Right lung (tissue), 5 donors: ENCODE measurements around the gene EPHA1. TPM values are rescaled to one million over a fixed set of nuclear protein-coding genes. Genes with fewer than 3 reads are reported as not detected.
A peak's percentile ranks its signal among the peaks of the same experiment; 100 is the strongest.

ENCODE experiments used
- DNase-seq, 2 donors: peaks; one replicate each; pipeline ENCODE4 v3.0.0-alpha.2; 2013
- polyA plus RNA-seq, 5 donors: library from polyadenylated mRNA; unstranded; fragments of 120-200 nt; gene quantifications; one replicate each; pipeline versions ENCODE4 v1.2.1 to v1.2.3, GENCODE V29; 2013; ENCODE audit warnings: inconsistent platforms in 1 of 5, low replicate concordance in 1 of 5; ENCODE audit not compliant: insufficient read length in 5 of 5, insufficient read depth in 1 of 5

The EPHA1 gene
- polyA plus RNA-seq, 5 donors, result 10.5 to 15.8 (median 13.2) TPM

DNA sequence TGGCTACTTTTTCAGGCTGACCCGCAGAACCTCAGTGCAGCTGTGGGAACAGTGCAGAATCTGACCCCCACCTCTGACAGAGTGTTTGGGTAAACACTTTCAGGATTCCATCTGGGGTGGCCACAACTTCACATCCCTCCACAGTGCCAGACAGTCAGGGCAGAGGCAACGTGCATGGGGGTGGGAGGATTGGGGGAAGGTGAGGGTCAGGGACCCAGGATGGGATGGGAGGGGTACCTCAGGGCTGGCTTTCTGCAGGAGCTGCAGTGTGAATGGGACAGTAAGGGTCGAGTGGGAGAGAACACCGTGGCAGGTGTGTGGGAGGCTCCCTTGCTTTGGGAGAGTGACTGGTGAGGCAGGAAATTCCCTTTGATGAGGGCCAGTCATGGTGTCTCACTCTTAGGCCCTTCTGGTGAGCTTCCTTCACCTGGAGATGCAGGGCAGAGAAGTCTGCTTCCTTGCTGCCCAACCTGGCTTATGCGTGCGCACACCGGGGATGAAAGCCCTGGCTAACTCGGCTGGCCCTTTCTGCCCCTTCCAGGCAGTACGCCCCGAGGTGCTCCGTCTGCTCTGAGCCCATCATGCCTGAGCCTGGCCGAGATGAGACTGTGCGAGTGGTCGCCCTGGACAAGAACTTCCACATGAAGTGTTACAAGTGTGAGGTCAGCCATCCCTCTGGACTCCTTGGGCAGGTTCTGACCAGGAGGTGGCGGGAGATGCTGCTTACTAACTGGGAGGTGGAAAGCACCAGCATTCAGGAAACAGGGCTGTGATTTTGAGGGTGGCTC lies 19.1 kb downstream of the EPHA1 start:
- DNase-seq, result no peak

DNA sequence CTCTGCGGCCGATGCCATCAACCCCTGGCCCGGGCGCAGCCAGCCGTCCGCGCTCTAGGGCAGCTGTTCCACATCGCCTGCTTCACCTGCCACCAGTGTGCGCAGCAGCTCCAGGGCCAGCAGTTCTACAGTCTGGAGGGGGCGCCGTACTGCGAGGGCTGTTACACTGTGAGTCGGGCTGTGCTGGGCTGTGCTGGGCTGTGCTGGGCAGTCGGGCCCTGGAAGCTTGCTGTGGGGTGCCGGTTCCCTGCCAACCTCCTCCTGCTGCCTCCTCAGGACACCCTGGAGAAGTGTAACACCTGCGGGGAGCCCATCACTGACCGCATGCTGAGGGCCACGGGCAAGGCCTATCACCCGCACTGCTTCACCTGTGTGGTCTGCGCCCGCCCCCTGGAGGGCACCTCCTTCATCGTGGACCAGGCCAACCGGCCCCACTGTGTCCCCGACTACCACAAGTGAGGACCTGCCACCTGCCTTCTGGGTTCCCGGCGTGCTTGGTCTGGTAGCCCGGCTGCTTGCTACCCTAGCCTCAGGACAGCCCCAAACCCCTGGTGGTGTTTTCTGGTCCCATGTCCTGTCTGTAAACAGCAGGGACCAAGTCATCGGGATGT lies 20.1 kb downstream of the EPHA1 start:
- no peak for DNase-seq

DNA sequence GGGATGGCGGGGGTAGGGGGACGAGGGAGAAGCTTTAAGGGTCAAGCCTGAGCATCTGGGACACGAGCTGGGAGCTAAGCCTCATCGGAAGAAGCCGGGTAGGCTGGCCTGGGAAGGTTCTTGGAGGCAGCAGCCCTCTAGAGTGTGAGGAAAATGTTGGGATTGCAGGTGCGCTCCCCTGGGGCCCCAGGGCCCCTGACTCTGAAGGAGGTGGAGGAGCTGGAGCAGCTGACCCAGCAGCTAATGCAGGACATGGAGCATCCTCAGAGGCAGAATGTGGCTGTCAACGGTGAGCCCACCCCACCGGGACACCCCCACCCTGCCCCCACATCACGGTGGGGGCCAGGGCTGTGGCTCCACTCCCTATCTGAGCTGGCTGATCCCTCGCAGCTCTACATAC lies 20.6 kb downstream of the EPHA1 start:
- DNase-seq, result no peak

DNA sequence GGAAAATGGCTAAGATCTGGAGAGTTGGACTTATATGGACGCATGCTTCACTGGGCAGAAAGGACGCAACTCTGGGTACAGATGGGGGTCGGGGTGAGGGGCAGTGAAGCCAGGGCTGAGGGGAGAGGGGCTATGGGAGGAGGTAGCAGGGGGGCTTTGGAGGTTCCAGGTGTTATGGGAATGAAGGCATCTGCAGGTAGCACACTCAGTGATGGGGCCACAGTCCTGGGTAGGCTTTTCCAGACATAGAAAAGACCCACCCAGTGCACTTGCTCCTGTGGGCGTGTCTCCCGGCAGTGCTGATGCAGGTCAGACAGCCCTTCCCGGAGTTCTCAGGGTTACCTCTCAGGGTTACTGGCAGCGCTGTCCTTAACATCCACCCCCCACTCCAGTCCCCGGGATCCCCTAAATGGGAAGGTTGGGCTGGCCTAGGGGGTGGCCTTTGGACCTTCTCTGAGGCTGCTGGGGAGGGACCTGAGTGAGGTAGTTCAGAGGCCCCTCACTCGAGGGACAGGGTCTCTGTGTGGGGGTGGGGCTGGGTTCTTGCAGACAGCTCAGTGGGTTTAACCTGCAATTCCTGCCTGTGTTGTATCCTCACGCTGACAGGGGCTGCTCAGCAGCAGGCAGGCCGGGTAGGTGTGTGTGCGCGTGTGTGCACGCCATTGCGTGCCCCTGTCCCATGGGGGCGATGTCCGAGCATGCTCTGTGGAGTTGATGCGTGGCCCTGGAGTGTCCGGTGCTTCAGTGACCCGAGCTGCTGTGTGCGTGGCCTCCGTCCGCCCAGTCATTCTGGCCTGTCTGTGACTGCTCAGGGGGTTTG lies 21.3 kb downstream of the EPHA1 start:
- no peak for DNase-seq

DNA sequence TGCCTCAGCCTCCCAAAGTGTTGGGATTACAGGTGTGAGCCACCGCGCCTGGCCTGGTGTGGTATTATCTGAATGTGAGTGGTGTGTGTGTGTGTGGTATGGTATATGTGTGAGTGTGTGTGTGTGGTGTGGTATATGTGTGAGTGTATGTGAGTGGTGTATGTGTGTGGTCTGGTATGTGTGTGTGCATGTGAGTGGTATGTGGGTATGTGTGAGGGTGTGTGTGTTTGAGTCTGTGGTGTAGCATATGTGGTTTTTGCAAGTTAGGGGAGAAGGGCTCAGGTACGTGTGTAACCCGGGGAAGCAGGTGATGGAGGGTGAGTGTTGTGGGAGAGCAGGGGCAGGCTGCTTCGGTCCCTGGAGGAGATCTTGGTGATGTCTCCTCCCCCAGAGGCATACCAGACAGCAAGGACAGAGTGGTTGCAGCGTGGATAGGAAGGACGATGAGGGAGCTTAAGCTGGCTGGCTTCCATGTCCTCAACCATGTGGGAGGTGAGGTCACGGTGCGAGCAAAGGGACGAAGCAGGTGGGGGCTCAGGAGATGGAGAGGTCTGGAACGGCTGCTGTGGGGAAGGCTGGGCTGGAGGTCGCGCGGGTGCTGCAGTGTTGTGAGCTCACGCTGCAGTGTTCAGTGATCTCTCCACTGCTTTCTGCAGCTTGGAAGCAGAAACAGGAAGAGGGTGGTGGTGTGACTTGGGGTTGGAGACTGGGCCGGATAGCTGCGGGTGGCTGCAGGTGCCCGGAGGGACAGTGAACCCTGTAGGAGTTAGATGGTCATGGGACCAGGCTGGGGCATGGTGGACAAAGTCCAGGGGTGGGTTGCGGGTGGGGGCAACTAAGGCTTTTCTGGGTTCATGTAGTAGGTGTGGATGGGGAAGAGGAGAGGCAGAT lies 22.5 kb downstream of the EPHA1 start:
- DNase-seq, result no peak

DNA sequence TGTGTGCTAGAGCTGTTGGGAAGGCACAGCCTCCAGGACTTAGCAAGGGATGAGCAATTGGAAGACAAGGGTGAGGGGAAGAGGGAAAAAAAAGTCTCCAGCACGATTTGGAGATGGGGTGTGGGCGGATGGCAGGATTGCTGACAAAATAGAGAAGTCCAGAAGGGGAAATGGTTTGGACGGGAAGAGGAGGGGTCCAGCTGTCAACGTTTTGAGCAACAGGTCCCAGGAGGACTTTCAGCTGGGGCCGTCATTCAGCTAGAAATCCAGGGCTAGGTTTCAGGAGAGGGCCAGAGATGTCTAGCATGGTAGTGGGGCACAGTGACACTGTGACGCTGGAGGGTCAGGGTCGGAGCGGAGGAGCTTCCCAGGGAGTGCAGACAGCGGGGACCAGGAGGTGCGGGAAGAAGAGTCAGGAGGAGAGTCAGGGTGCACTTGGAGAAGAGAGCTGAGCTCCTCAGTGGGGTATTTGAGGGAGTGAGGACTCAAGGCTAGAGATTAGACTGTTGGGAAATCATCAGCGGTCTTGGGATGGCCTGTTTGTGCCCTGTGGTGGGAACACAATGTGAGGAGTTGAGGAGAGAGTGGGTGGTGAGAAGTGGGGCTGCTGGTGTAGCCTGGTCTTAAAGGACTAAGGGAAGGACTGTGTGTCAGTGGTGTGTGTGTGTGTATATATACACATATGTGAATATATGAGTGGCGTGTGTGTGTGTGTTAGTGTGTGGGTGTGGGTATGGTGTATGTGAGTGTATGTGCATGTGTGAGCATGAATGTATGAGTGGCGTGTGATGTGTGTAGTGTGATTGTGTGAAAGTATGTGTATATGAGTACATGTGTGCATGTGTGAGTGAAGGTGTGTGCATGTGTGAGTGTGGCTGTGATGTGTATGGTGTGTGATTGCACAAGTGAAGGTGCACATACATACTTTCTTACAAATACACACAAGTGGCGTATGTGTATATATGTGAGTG lies 23.7 kb downstream of the EPHA1 start:
- DNase-seq, result no peak

DNA sequence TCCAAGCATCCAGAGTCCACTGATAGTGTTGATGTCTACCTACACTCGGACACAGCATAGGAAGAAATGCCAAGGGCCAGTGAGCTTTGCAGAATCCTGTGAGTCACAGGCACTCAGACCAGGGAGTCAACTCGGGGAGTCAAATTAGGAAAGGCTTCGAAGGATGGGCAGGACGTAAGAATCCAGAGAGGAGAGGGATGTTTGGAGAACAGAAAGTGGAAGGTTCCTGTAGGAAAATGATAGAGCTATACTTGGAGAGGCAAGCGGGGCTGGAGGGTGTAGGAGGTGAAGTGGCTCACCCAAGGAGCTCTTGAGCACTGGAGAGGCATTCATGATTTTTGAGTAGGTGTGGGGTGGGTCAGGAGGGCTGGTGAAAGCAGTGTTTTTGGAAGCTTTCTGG lies 24.5 kb downstream of the EPHA1 start:
- no peak for DNase-seq

DNA sequence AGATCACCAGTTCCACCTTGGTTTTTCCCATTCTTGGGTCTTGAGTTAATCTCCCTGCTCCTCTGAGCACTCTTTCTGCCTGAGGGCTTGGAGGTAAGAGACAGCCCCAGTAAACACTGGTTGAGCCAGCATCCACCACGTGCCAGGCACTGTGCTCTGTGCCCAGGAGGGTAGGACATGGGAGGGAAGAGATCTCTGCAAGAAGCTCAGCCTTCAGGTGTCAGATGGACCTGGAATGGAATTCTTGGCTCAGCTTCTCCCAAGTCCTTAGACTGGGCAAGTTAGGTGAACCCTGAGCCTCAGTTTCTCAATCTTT lies 25.1 kb downstream of the EPHA1 start:
- DNase-seq, result no peak

DNA sequence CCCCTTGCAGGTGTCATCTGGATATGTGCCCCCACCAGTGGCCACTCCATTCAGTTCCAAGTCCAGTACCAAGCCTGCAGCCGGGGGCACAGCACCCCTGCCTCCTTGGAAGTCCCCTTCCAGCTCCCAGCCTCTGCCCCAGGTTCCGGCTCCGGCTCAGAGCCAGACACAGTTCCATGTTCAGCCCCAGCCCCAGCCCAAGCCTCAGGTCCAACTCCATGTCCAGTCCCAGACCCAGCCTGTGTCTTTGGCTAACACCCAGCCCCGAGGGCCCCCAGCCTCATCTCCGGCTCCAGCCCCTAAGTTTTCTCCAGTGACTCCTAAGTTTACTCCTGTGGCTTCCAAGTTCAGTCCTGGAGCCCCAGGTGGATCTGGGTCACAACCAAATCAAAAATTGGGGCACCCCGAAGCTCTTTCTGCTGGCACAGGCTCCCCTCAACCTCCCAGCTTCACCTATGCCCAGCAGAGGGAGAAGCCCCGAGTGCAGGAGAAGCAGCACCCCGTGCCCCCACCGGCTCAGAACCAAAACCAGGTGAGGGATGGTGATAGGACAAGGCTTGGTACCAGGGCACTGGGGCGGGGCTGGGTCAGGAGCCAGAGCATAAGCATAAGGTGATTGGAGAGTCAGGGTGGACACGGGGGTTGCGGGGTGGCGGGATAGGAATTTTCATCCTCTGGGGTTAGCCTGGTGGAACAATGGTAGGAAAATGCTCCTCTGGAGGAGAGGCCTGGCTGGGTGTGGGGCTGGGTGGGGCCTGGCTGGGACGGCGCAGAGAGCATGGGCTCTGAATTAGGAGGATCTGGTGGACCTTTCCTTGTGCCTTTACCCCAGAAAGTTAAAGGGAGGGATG lies 25.6 kb downstream of the EPHA1 start:
- no peak for DNase-seq

DNA sequence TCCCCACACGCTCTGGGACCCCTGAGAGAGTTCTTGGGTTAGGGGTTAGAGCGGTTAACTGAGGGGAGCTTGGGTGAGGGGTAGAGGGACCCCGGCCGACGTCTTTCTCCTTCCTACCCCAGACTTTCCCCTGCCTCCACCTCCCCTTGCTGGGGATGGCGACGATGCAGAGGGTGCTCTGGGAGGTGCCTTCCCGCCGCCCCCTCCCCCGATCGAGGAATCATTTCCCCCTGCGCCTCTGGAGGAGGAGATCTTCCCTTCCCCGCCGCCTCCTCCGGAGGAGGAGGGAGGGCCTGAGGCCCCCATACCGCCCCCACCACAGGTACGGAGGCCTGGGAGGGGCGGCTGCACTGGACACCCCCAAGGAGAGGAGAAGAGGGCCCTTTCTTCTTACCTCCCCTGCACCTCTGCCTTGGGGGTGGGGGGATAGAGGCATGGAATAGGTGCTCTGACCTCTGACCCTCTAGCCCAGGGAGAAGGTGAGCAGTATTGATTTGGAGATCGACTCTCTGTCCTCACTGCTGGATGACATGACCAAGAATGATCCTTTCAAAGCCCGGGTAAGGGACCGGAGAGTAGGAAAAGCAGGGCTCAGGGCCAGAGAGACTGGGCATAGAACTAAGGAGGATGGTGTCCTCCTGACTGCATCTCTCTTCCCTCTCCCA lies 26.4 kb downstream of the EPHA1 start:
- no peak for DNase-seq

DNA sequence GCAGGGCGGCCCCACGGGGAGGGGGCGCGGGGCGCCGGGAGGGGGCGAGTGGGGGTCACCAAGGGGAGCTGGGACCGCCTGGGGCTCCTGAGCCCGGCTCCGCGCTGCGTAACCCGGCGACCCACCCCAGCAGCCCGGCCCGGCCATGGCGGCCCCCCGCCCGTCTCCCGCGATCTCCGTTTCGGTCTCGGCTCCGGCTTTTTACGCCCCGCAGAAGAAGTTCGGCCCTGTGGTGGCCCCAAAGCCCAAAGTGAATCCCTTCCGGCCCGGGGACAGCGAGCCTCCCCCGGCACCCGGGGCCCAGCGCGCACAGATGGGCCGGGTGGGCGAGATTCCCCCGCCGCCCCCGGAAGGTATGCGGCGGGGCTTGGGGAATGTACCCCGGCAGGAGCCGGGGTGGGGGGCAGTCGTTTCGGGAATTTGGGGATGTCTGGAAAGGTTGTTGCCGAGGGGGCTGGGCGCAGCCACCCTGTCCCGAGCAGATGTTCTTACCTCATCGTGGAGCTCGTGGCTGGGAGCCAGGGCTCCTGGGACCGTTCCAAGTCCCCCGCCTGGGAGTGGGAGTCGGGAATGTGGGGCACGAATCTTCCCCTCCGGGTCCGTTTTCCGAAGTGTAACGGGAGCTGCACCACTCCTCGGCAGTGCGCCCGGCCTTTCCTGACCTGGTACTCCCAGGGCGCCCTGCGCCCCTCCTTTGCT lies 27.1 kb downstream of the EPHA1 start:
- peak; percentile 83 for DNase-seq

DNA sequence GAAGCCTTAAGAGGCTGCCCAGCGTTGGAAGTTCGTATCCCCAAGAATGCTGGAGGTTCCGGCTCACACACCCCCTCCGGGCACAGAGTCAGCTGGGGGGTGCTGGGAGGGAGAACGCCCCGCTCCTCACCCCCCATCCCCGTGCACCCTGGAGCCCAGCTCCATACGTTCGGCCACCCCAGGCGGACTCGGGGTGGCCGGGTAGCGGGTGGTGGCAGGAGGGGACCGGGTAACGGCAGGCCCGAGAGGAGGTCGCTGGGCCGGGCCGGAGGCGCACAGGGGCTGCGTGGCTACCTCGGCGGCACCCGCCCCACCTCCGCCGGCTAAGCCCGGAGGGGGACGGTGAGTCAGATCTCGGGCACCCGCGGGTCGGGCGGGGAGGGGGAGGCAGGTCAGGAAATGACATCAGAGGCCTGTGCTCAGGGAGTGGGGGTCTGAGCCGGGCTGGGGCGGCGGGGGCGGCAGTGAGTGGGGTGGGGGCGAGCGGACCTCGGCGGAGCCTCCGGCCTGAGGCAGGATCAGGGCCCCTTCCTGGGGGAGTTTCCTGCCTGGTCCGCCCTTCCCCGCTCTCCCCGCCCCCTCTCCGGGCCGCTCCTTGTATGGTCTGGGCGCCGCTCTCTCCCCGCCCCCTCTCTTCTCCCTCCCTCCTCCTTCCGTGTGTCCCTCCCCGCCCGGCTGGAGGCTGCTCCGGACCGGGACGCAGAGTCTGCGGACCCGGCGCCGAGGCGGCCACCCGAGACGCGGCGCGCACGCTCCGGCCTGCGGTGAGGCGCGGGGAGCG lies 27.8 kb downstream of the EPHA1 start, which contains the start of gene ZYX:
TSS of gene ZYX (plus strand) at position 700 of the 781 bp plus-strand sequence. CDS start 227 bp downstream, outside the sequence.
- DNase-seq, result peak; percentile 94

DNA sequence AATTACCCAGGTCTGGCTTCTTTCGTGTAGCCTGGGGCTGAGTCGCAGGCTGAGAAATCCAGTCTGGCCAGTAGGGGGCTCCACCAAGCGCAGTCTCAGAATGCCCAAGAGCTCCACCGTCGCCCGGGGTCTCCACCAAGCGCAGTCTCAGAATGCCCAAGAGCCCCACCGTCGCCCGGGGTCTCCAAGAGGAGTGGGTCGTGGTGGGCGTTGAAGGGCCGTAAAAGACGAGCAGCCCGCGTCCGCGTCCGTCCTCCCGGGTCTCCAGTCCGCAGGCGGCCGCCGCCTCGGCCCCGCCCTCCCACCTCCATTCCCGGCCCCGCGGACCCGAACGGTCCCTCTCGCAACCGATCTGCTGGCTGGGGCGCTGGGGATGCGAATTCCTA lies 28.4 kb downstream of the EPHA1 start:
- DNase-seq, result peak; percentile 88 to 90

DNA sequence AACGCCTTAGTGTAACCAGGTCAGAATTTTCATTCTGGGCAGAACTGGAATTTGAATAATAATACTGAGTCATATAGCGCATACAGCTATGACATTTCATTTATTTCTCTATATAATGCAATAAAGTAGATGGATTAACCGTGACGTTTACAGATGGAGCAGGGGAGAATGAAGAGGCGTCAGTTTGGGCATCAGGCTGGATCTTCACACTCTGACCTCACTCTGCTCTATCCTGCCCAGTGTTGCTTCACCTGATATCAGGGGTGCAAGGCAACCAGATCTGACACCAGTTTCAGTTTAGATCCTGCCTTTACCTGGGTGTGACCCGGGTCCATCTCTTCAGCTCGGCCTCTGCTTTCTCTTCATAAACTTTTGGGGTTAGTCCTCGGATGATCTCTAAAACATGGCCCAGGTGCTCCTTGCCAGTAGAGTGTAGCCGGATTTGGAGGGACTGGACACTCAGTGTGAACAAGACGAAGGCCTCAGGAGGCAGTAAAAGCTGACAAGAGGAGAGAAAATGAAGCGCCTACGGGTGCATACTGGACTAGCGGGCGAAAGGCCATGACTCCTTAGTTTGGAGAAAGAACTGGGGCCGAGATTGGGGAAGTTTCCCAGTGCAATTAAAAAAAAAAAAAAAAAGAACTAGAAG lies 28.9 kb downstream of the EPHA1 start:
- DNase-seq, result no peak

DNA sequence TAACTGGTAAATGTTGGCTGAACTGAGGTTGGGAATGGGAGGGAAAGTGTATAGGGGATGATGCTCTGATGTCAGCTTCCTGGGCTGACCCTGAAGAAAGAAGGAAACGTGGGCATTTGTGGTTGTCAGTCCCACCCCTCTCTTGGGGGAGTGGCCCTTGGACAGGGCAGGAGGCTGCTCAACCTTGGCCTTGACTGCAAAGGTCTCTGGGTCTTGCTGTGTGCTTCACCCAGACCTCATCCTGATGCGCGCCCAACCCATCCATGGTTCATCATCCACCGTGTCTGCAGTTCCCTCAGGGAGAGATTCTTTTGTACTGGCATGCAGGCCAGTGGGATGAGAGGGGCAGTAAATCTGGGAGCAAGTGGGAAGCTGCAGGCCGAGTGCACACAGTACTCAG lies 32.3 kb downstream of the EPHA1 start:
- no peak for DNase-seq

DNA sequence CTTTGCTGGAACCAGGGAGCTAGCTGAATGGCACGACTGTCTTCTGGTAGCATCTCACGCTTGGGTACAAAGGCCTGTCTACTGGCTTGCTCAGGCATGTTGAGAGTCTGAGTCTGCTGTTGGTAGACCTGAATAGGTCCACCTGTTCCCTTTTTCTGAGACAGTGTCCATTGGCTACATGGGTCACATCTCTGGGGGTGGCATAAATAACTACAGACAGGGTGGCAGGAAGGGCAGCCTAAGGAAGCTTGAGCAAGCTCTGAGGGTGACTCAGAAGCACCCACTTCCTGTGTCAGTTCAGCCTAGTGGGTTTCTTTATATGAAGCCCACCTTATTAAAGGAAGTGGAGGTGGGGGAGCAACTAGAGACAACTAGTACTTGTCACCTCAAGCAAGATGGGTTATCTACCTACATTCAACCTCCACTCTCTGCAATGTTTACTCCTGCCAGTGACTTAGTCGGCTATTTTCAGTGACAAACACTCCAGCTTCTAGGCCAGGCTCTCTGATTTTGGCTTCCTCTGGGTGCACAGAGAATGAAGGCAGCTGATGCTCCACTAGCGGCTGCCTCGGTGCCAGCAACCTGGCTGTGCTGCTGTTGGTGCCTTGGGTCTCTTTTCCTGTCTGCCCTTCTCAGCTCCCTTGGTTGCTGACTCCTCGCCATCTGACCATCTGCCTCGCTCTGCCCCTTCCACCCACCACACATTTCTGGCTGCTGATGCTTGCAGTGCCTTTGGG lies 33.2 kb downstream of the EPHA1 start:
- DNase-seq, result no peak
